EH (cell line): Measurements from ENCODE around the gene GPR39.
"Not testable (repeated sequence)": the region's sequence is repeated elsewhere in the genome, so short reads cannot be mapped to it uniquely, and the experiment has no call there.

Experiments
- DNase-seq: peaks from one replicate; pipeline ENCODE4 v3.0.0-alpha.2; 2015; ENCODE audit warnings: low read depth

The GPR39 gene

DNA sequence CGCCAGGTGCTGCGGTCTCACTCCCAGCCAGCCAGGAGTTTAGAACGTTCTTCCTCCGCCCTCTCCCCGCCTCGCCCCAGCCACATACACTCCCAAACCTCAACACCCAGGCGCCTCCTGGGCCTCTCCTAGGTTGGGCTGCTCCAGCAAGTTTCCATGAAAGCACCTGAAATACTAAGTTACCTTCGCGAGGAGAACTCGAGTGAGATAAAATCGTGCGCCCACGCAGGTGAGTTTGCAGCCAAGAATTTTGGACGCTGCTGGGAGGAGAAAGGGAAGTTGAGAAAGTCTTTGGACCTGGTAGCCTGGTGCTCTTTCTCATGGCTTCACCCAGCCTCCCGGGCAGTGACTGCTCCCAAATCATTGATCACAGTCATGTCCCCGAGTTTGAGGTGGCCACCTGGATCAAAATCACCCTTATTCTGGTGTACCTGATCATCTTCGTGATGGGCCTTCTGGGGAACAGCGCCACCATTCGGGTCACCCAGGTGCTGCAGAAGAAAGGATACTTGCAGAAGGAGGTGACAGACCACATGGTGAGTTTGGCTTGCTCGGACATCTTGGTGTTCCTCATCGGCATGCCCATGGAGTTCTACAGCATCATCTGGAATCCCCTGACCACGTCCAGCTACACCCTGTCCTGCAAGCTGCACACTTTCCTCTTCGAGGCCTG is at the start of gene GPR39:
Gene GPR39 (plus strand): TSS at position 83 of the 673 bp plus-strand sequence.
- no peak for DNase-seq

DNA sequence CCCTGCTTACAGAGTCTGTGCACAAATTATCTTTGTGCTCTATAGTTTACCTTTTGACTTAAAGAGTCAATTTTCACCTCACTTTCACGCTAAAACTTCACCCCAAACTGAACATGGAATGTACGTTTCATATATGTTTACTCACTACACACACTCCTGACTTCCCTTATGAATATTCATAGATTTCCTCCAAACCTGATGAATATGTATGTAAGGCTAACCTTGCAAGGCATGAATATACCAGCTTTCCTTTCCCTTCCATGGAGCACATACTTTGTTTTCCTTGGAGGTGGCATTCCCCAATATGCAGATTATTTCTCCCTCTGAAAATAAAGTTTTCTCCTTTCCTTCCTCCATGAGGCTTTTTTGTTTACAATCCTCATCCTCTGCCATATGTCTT is 48.4 kb upstream of the GPR39 start:
- DNase-seq = no peak

GRCh38 chr2:132372276-132372675 is 44.3 kb upstream of the GPR39 start:
- DNase-seq = no peak

- DNase-seq = no peak
These were observed 43.0 kb upstream of the GPR39 start for GRCh38 chr2:132373391-132374135.

- DNase-seq = no peak
These were observed 42.5 kb upstream of the GPR39 start for GRCh38 chr2:132374151-132374550.

DNA sequence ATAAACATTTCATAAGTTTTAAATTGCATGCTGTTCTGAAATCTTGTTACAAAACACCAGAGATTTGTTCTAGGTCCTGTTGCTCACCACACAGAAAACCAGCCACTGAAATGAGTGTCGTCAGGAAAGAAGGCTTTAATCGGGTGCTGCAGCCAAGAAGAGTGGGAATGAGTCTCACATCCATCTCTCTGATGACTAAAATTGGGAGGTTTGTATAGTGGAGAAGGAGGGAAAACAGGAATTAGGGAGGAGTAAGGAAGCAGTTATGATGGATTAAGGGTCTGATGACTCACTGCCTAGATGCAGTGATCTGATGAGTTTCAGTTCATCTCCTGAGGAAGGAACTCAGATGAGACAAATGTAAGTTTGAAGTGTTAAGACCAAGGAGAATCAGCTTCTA is 42.1 kb upstream of the GPR39 start:
- peak; percentile 22 for DNase-seq

- no peak for DNase-seq
These were observed 41.6 kb upstream of the GPR39 start for GRCh38 chr2:132374961-132375360.

- no peak for DNase-seq
These were observed 35.2 kb upstream of the GPR39 start for GRCh38 chr2:132381376-132381775.

DNA sequence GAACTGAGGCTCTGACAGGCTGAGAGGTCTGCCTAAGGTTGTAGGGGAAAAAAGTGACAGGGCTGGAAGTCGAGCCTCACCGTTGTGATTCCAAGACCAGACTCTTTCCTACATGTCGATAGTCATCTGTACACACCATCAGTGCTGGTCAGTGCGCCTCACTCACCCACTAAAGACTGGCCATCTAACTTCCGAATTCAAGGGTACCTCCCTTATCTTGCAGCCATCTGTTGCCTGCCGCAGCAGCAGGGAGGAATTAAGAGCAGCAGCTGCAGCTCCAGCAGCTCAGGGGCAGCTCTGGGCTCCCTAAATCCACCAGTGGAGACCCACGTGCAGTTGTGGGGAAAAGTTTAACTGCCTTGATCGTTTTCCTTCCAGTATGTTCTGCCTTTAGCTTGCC is 32.6 kb upstream of the GPR39 start:
- no peak for DNase-seq

- DNase-seq = no peak
These were observed 32.0 kb upstream of the GPR39 start for GRCh38 chr2:132384491-132385151.

- no peak for DNase-seq
These were observed 29.5 kb upstream of the GPR39 start for GRCh38 chr2:132387126-132387525.

DNA sequence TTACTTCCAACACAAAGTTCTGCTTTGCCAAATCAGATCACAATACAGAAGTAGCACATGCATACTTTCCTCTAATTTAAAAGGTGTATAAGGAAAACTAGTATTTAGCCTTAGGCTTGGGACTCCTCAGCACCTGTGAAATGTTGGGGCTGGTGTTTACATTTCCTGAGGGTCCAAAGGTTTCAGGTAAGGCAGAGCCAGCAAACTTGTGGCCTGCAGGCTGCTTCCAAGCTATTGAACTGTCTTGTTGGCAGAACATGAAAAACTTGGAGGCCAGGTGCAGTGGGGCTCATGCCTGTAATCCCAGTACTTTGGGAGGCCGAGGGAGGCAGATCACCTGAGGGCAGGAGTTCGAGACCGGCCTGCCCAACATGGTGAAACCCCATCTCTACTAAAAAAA is 26.5 kb upstream of the GPR39 start:
- no peak for DNase-seq

- no peak for DNase-seq
These were observed 25.2 kb upstream of the GPR39 start for GRCh38 chr2:132391378-132391777.

- peak; percentile 13 for DNase-seq
These were observed 24.4 kb upstream of the GPR39 start for GRCh38 chr2:132392221-132392620.

GRCh38 chr2:132392879-132393278 is 23.7 kb upstream of the GPR39 start:
- no peak for DNase-seq

GRCh38 chr2:132397042-132397441 is 19.6 kb upstream of the GPR39 start:
- not testable (repeated sequence) for DNase-seq

DNA sequence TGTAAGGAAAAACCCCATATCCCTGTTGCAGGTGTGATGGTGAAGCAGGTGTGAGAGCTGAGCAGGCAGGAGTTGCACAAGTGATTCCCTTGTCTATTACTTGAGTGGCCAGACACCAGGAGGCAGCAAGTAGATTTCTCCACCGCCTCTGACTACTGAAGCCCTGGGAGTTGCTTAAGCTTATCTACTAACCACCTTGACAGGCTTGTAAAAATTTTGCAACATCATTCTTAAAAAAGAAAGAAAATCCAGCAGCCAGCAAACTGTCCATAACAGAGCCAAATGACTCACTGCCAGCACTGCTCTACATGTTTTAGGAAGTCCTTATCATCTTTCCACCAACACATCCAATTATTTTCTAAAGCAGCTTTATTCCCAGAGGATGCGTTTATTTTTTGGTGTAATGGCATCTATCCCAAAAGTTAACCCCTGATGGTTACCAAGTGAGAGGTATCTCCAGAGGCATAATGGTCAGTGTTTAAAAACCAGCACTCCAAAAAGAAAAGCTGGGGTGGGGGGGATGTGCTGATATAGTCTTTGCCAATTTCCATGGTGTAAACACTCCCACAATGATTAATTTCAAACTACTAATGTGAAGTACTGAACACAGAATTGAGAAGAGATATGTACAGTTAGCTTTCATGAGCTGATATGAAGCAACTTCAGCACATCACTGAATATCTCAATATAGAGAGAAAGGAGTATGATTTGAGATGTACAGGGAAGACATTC is 16.3 kb upstream of the GPR39 start:
- peak; percentile 45 for DNase-seq

- no peak for DNase-seq
These were observed 15.7 kb upstream of the GPR39 start for GRCh38 chr2:132400901-132401240.

DNA sequence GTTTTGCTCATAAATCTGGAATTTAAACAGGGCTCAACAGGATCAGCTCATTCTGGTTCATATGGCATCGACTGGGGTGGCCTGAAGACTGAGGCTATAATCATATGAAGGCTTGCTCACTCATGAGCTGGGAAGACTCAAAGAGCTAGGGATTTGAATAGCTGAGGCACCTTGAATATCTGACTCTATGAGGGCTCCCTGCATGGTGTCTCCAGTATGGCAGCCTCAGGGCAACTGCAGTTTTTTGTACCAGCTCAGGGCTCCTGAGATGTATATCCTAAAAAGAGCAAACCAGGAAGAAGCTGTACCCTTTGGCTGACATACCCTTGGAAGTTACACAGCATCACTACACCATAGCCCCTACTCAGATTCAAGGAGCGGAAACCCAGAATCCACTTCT is 15.3 kb upstream of the GPR39 start:
- no peak for DNase-seq

- no peak for DNase-seq
These were observed 13.5 kb upstream of the GPR39 start for GRCh38 chr2:132403146-132403545.

DNA sequence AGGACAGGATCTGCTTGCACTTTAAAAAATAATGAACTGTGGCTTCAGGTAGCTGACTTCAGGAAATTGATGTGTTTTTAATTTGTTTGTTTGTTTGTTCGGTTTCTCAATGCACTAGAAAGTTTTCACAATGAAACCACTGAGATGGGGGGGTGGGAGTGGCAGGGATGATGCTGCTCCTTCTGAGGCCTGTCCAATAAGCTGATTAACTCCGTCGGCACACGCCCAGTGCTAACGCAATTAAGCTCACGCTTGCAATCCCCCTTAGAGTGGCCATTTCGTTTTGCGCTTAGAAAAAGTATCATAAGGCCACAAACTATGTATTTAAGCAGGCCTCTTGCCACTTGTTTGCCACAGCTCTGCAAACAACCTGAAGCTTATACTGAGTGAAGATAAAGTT is 12.5 kb upstream of the GPR39 start:
- DNase-seq = no peak

DNA sequence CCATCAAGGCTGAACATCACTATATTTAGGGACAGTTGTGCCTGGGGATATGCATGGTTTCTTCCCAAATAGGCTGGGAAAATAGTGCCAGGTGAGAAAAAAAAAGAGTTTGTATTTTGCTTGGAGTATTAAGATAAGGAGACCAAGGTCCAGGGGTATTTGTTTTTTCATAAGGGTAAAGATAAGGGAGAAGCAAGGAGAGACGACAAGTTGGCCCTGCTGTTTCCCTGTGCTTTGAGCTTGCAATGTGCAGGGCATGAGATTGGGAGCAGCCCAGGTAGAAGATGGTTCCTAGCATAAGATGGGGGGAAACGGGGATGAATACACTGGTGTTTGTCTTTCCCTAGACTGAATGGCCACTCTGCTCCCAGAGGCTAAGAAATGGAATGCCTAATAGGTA is 8.8 kb upstream of the GPR39 start:
- DNase-seq = no peak

DNA sequence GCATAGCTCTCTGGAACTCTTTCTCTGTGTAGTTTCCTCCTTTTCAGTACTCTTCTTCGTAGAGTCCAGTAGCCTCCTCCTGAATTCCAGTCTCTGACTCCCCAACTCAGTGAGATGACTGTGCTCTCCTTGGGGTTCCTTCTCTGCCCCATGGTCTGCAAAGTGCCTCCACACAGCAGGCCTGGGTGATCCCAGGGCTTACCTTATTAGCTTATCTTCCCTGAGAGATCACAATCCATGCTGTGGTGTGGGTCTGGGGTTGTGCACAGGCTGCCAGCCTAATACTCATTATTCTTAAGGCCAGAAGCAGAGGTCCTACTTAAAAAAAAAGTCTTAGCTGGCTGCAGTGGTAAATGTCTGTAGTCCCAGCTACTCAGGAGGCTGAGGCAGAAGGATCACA is 4.6 kb upstream of the GPR39 start:
- no peak for DNase-seq
